ENCODE data around the gene RRP15.

Gene RRP15

DNA sequence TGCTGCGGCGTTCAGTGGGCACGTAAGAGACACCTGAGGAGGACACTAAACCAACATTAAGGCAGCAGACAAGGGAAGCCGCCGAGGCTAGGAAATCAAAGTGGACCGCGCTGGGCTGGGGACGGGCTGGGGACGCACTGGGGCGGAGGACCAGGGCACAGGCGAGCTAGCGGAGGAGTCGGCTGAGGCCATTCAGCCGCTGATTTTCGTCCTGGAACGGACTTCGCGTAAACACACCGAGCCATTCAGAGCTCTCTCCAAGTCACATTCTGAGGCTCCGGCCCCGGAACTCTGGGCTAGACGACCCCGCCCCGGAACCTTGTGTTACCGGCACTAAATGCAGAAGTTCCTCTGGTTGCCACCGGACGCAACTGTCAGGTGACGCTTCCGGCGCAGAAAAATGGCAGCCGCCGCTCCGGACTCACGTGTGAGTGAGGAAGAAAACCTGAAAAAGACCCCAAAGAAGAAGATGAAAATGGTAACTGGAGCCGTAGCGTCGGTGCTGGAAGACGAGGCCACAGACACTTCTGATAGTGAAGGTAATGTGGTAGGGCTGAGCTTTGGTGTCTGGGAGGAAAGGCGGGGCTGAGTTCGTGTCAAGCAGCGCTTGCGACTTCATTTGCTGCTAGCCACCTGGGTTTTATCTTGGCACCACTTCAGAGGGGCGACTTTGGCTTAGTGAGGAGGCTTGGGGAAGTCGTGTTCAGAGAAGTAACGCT, at the start of gene RRP15:
Gene RRP15 (plus strand): TSS at position 377 of the 719 bp plus-strand sequence. CDS start 24 bp downstream, at position 401.
- peak; percentile 88 for DNase-seq

DNA sequence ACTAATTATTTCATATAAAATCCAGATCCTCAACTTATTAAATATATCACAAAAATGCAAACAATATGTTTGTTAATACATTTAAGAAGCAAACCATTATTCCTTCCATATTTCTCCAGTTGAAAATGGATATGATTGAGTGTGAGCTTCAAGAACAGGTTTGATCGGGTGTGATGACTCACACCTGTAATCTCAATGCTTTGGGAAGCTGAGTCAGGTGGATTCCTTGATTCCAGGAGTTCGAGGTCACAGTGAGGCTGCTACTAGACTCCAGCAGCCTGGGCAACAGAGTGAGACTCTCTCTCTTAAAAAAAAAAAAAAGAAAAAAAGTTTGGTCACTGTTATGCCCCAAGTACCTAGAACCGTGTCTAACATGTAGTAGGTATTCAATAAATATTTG, 42.9 kb upstream of the RRP15 start:
- no peak for DNase-seq

DNA sequence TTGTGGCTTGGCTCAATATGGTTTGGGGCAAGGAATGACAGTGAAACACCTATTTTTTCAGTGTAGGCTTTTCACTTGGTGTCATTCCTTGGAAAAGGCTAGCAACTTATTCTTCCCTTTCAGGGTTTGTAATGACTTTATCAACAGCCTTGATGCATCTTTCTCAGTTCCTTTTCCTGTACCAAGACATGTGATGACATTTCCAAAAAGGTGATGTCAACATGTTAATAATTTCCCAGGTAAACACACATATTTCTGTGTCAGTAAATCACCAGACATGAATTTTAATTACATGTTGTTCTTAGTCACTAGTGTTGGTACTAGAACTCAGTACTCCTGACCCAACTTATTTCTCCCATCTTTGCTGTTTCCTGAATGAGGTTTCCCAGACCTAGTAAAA, 37.8 kb upstream of the RRP15 start:
- no peak for DNase-seq

DNA sequence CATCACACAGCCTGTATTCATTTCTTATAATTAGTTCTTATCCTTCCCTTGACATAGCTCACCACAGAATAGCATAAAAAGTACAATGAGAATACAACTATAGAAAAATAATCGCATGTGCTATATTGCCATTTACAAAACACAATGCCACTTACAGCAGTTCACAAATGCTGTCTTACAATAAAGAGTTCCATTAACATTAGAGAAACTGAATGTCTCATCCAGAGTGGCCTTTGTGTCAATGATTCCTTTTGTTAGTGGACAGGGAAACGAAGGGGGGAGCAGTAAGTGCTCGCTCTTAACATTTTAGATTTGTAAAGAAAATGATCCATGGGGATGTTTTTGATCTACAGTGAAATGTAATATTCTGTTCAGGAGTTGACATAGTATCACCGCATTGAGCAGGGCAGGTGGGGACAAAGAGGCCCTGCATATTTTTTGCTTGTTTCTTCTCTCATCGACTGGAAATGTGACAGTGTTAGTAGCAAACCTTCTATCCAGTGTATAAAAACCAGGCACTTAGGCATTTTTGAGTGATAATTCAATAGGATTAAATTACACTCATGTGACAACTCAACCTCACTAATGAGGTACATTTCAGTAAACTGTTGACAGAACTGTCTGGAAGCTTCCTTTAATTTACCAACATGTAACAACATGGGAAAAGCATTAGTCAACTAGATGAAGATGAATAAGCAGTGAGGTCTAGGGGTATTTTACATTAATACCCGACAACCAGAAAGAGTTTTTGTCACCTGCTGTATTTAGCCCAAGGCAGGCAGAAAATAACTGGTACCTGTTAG, 35.6 kb upstream of the RRP15 start:
- DNase-seq: no peak

DNA sequence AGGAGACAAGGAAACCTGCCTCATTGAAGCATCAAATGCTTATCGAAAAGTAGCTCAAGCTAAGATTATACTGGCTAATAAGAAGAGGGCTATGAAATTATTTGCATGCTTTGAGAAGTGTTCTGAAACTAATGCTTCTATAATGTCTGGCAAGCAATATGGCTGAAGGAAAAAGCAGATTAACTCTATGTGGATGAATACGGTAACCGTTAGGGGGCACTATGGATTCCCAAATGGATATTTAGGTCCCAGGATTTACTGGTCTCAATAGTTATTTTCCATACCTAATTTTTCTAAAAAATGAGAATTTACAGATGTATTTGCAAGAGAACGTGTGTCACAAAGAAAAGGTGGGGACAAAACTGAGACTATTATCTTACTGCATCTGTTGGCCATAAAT, 34.6 kb upstream of the RRP15 start:
- DNase-seq: no peak

- DNase-seq: no peak
Observed at GRCh38 chr1:218254296-218254946, 30.7 kb upstream of the RRP15 start.

DNA sequence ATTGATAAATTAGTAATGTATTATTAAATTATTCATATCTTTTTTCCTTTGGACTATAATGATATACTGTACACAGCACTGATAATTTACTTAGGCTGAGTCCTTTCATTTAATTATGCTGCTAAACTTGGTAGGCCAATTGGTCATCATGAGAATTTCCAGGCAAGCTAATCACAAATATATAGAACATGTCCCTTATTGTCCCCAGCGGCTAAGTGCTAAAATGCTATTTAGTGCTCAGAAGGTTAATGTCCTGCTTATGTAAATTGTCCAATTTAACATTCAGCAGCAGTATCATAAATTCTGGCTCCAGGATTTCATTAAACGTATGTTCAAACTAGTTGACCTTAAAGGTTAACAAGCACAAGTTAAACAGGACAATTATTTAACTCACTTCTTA, 30.0 kb upstream of the RRP15 start:
- DNase-seq: no peak

DNA sequence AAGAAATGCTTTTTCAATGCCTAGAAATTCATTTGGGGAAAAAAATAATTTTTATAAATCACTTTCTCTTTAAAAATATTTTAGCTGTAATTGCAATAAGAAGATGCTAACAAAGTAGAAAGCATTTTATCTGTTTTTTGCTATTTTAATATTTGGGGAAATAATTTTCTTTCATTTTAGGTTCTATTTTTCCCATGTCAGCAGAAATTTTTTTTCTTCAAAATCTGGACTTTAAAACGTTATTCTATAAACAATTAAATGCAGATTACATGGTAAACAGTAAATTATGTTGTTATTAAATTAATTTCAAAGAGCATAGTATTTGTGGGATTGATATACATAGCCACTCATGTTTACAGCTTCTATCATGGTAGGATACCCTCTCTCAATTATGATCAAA, 27.7 kb upstream of the RRP15 start:
- no peak for DNase-seq

DNA sequence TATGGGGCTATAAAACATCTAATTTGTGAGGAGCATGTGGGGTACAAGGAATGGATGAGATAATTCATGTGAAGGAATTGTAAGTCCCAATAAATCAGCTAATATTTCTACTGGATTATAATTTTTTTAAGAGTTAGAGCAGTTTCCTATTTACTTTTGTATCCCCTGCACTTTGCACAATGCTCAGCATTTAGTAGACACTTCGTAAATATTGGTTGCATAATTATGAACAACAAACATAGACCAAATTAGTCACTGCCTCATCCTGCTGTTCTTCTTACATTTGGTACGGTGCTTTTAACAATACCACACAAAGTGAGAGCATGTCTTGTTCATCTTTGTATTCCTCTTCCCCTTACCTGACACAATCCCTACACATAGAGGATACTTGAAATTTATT, 27.1 kb upstream of the RRP15 start:
- no peak for DNase-seq

DNA sequence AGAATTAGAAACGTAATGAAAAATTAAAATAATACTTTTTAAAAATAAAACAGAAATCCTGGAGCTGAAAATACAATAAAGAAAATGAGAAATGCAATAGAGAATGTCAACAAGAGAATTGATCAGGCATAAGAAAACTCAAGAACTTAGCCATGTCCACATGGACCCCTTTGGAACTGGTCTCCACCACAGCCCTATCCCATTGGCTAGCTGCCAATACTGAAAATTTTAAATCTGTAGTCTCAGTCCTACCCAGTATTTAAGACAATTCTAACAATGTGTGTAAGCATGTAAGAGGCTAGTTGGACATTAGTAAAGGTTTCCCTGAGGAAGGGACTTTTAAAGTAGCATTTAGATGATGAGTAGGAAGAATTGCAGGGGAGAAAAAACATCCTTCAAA, 25.8 kb upstream of the RRP15 start:
- DNase-seq: no peak

DNA sequence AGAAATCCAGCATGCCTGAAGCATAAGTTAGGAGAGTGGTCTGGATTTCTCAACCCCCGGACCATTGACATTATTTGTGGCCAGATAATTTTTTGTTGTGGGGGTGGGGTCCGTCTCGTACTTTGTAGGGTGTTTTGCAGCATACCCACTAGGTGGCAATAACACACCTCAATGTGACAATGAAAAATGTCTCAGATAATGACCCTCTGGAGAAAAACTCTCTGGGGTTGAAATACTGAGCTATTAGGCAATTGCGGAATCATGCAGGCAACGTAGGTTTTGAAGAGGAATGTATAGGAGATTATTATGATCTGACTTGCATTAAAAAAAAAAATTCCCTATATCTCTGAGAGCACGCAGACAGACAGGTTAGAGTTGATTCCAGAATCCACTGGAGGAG, 25.3 kb upstream of the RRP15 start:
- no peak for DNase-seq

DNA sequence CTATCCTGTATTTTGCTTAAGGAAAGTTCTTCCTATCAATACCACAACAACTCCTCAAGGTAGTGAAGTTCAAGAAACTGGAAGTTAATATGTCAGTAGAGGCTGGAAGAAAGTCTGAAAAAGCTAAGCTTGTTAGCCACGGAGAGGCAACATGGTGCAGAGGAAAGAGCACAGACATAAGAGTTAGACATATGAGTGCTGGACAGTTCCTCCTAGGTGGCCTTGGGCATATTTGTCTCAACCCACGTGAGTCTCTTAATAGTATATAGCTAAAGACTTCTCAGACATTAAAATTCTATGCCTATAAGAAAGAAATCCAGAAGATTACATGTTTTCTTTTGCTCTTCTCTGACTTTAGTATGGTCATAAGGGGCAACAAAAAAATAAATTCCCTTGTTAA, 22.8 kb upstream of the RRP15 start:
- no peak for DNase-seq

GRCh38 chr1:218266356-218266755, 18.7 kb upstream of the RRP15 start:
- no peak for DNase-seq

DNA sequence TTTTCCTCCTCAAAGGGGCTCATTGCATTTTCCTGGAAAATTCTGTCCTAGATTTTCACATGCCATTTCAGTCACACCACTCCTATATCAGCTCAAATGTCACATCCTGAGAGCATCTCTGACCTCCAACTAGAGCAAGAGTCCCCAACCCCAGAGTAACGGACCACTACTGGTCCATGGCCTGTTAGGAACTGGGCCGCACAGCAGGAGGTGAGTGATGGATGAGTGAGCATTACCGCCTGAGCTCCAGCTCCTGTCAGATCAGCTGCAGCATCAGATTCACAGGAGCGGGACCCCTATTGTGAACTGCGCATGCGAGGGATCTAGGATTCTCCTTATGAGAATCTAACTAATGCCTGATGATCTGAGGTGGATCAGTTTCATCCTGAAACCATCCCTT, 12.7 kb upstream of the RRP15 start:
- no peak for DNase-seq

GRCh38 chr1:218273762-218274479, 11.2 kb upstream of the RRP15 start:
- DNase-seq: no peak

- DNase-seq: no peak
Observed at GRCh38 chr1:218274511-218274910, 10.6 kb upstream of the RRP15 start.

DNA sequence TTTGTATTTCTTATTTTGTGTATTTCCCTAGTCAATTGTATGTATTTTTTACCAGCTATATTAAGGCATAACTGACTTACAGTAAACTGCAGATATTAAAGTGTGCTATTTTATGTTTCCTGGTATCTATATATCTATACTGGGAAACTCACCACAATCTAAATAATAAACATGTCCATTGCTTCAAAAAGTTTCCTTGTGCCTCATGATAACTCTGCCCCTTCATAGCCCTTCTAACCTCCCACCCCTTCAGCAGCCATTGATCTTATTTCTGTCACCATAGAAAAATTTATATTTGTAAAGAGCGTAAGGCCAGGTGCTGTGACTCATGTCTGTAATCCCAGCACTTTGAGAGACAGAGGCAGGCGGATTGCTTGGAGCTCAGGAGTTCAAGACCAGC, 9.3 kb upstream of the RRP15 start:
- no peak for DNase-seq

- no peak for DNase-seq
Observed at GRCh38 chr1:218281285-218281684, 3.8 kb upstream of the RRP15 start.

DNA sequence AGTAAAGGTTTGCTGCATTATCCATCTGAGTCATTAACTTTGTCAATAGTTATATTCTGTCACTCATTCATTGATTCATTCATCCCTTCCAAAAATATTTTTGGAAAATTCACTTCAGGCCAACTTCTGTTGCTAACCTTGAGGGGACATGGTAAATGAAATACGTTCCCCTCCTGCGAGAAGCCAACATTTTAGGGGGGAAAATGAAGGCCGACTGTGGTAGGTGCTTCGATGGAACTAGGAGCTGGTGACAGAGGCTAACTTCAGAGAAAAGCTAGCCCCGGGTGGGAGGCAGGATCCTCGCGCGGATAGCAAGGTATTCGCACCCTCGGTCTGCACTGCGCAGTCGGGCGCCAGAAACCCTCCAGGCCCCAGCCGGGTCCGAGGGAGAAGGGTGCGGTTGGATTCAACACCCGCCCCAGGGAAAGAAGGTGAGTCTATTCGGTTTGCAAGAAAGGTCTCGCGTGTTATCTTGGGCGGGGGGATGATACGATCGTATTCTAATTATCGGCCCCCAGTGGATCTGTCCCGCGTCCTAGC, 646 bp upstream of the RRP15 start:
- DNase-seq: no peak

GRCh38 chr1:218292515-218292914, 7.4 kb downstream of the RRP15 start:
- DNase-seq: no peak

DNA sequence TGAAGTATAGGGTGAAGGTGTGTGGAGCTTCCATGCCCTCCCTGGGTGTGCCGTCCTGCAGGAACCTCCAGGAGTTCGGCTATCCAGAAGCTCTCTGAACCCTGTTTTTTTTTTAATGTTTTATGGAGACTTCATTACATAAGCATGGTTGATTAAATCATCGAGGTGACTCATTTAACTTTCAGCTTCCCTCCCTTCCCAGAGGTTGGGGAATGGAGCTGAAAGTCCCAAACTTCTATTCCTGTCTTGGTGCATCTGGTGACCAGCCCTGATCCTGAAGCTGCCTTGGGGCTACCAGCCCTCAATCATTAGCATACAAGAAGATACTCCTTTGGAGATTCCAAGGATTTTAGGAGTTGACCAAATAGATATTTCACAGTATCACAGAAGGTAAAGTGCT, 9.5 kb downstream of the RRP15 start:
- no peak for DNase-seq

- DNase-seq: no peak
Observed at GRCh38 chr1:218296162-218296561, 11.1 kb downstream of the RRP15 start.

GRCh38 chr1:218297461-218297860, 12.4 kb downstream of the RRP15 start:
- DNase-seq: no peak

Measured in CD4-positive, alpha-beta T cell treated with Interleukin-17A for 1 hour (primary cell).